Mesendoderm (in vitro differentiated cells): ENCODE results near the gene ZFHX3.

Experiments used
- DNase-seq: peaks from one replicate; pipeline ENCODE4 v3.0.0; 2013
- H2AK5ac ChIP-seq: 2 replicates; pipeline ENCODE4 v1.6.1; 2013; ENCODE audit warnings: low read length, inconsistent platforms
- H2BK120ac ChIP-seq: 2 replicates; pipeline ENCODE4 v1.6.1; 2013; ENCODE audit warnings: low read depth, mild to moderate bottlenecking, low read length, moderate library complexity, mixed read lengths
- H2BK15ac ChIP-seq: replicated peaks from 2 replicates; pipeline ENCODE4 v1.6.1; 2013; ENCODE audit warnings: low read depth, mild to moderate bottlenecking, moderate library complexity
- H2BK5ac ChIP-seq: 2 replicates; pipeline ENCODE4 v1.6.1; 2013; ENCODE audit warnings: low read length, inconsistent platforms
- H3K18ac ChIP-seq: 2 replicates; pipeline ENCODE4 v1.6.1; 2013; ENCODE audit warnings: mild to moderate bottlenecking, low read length, mixed read lengths
- H3K23ac ChIP-seq: one replicate; pipeline ENCODE4 v1.6.1; 2013; ENCODE audit warnings: low read length
- H3K27ac ChIP-seq: 2 replicates; pipeline ENCODE4 v1.5.1; 2013; ENCODE audit warnings: low read depth, mild to moderate bottlenecking, inconsistent platforms, low read length, moderate library complexity
- H3K27me3 ChIP-seq: 2 replicates; pipeline ENCODE4 v1.6.1; 2013; ENCODE audit warnings: low read length, control low read depth, mild to moderate bottlenecking, inconsistent platforms; ENCODE audit not compliant: insufficient read depth, poor library complexity
- H3K36me3 ChIP-seq: 2 replicates; pipeline ENCODE4 v1.6.1; 2013; ENCODE audit warnings: low read length, inconsistent platforms; ENCODE audit not compliant: control insufficient read depth, insufficient read depth
- H3K4ac ChIP-seq: one replicate; pipeline ENCODE4 v1.6.1; 2013; ENCODE audit warnings: low read depth, mild to moderate bottlenecking, low read length, moderate library complexity
- H3K4me1 ChIP-seq: 2 replicates; pipeline ENCODE4 v1.6.1; 2013; ENCODE audit warnings: low read depth, low read length, inconsistent platforms; ENCODE audit not compliant: control insufficient read depth
- H3K4me2 ChIP-seq: 2 replicates; pipeline ENCODE4 v1.6.1; 2013; ENCODE audit warnings: low read length
- H3K4me3 ChIP-seq: 2 replicates; pipeline ENCODE4 v1.5.1; 2013; ENCODE audit warnings: mild to moderate bottlenecking, low read length
- H3K56ac ChIP-seq: one replicate; pipeline ENCODE4 v1.6.1; 2013; ENCODE audit warnings: low read length
- H3K79me1 ChIP-seq: 2 replicates; pipeline ENCODE4 v1.6.1; 2013; ENCODE audit warnings: low read length, inconsistent platforms
- H3K79me2 ChIP-seq: 2 replicates; pipeline ENCODE4 v1.6.1; 2013; ENCODE audit warnings: mild to moderate bottlenecking, low read length; ENCODE audit not compliant: control insufficient read depth, insufficient read depth
- H3K9ac ChIP-seq: 2 replicates; pipeline ENCODE4 v1.6.1; 2013; ENCODE audit warnings: low read length, inconsistent platforms
- H4K5ac ChIP-seq: one replicate; pipeline ENCODE4 v1.6.1; 2013; ENCODE audit warnings: low read length
- H4K8ac ChIP-seq: one replicate; pipeline ENCODE4 v1.6.1; 2013; ENCODE audit warnings: low read depth, mild to moderate bottlenecking, control low read depth, low read length, moderate library complexity
- WGBS: extraction: QIAGEN DNeasy Blood & Tissue Kit; methylation state at CpG from one replicate; pipeline ENCODE4 v1.1.7; 2013; ENCODE audit warnings: low lambda C conversion rate, missing lambda C conversion rate; ENCODE audit not compliant: insufficient coverage; ENCODE audit errors: extremely low coverage; 5-methylcytosine and 5-hydroxymethylcytosine counted together

ZFHX3 gene

GRCh38 chr16:72889616-72890582 is 158.0 kb downstream of the ZFHX3 start:
- peak; percentile 6 for DNase-seq
- H2BK120ac ChIP-seq, result no peak overlapping the region
- WGBS, result no CpG with 5 or more reads among the region's 15 CpGs
- no peaks in the 10 kb centered on the region for H3K79me1 ChIP-seq
- no peak overlapping the region for H2BK15ac ChIP-seq
- H3K27me3 ChIP-seq, result no peaks in the 10 kb centered on the region
- no peak overlapping the region for H3K4ac ChIP-seq
- H2BK5ac ChIP-seq, result no peak overlapping the region
- H3K4me3 ChIP-seq, result no peak overlapping the region
- H4K5ac ChIP-seq, result no peak overlapping the region
- H3K27ac ChIP-seq, result no peak overlapping the region
- no peak overlapping the region for H3K4me2 ChIP-seq
- H3K4me1 ChIP-seq, result no peaks in the 10 kb centered on the region
- no peaks in the 10 kb centered on the region for H3K79me2 ChIP-seq
- H3K36me3 ChIP-seq, result no peaks in the 10 kb centered on the region
- H2AK5ac ChIP-seq, result no peak overlapping the region
- H3K18ac ChIP-seq, result no peak overlapping the region
- H3K23ac ChIP-seq, result no peak overlapping the region
- no peak overlapping the region for H4K8ac ChIP-seq
- H3K9ac ChIP-seq, result no peak overlapping the region
- no peak overlapping the region for H3K56ac ChIP-seq

- Histone ChIP-seq H3K27me3 (no peaks in the 10 kb centered on the region), H3K23ac (no peak overlapping the region), H3K56ac (no peak overlapping the region), H3K36me3 (no peaks in the 10 kb centered on the region), H2AK5ac (no peak overlapping the region), H3K79me2 (no peaks in the 10 kb centered on the region), H3K4me1 (no peaks in the 10 kb centered on the region), H3K18ac (no peak overlapping the region), H3K4ac (no peak overlapping the region), H4K5ac (no peak overlapping the region), H4K8ac (no peak overlapping the region), H3K4me2 (no peak overlapping the region), H3K4me3 (no peak overlapping the region), H2BK120ac (no peak overlapping the region), H3K9ac (no peak overlapping the region), H3K79me1 (no peaks in the 10 kb centered on the region), H3K27ac (no peak overlapping the region), H2BK15ac (no peak overlapping the region), H2BK5ac (no peak overlapping the region)
- DNase-seq, result no peak
- no CpG with 5 or more reads among the region's 14 CpGs for WGBS
Observed at GRCh38 chr16:72887537-72887936, 160.4 kb downstream of the ZFHX3 start.

GRCh38 chr16:72886346-72886974 is 161.5 kb downstream of the ZFHX3 start:
- Histone ChIP-seq H3K4me2 (no peak overlapping the region), H3K18ac (no peak overlapping the region), H4K8ac (no peak overlapping the region), H3K27ac (no peak overlapping the region), H2BK120ac (no peak overlapping the region), H3K9ac (no peak overlapping the region), H3K4me3 (no peak overlapping the region), H3K36me3 (no peaks in the 10 kb centered on the region), H2BK5ac (no peak overlapping the region), H3K4me1 (no peaks in the 10 kb centered on the region), H2AK5ac (no peak overlapping the region), H3K79me2 (no peaks in the 10 kb centered on the region), H3K4ac (no peak overlapping the region), H3K79me1 (no peaks in the 10 kb centered on the region), H4K5ac (no peak overlapping the region), H3K56ac (no peak overlapping the region), H3K23ac (no peak overlapping the region), H3K27me3 (no peaks in the 10 kb centered on the region), H2BK15ac (no peak overlapping the region)
- DNase-seq, result no peak
- WGBS, result no CpG with 5 or more reads among the region's 9 CpGs

- H3K27ac ChIP-seq, result no peak overlapping the region
- H3K36me3 ChIP-seq, result no peaks in the 10 kb centered on the region
- H3K4me3 ChIP-seq, result no peak overlapping the region
- H3K4ac ChIP-seq, result no peak overlapping the region
- no peak for DNase-seq
- H2BK5ac ChIP-seq, result no peak overlapping the region
- H2BK120ac ChIP-seq, result no peak overlapping the region
- no peak overlapping the region for H3K4me2 ChIP-seq
- H2BK15ac ChIP-seq, result no peak overlapping the region
- H3K79me2 ChIP-seq, result no peaks in the 10 kb centered on the region
- no peak overlapping the region for H3K18ac ChIP-seq
- no peak overlapping the region for H3K23ac ChIP-seq
- H2AK5ac ChIP-seq, result no peak overlapping the region
- no peaks in the 10 kb centered on the region for H3K4me1 ChIP-seq
- no peaks in the 10 kb centered on the region for H3K27me3 ChIP-seq
- no peak overlapping the region for H4K5ac ChIP-seq
- H3K79me1 ChIP-seq, result no peaks in the 10 kb centered on the region
- no peak overlapping the region for H3K9ac ChIP-seq
- H4K8ac ChIP-seq, result no peak overlapping the region
- H3K56ac ChIP-seq, result no peak overlapping the region
- no CpG with 5 or more reads among the region's 5 CpGs for WGBS
Observed at GRCh38 chr16:72884573-72884972, 163.4 kb downstream of the ZFHX3 start.

GRCh38 chr16:72884037-72884436 is 163.9 kb downstream of the ZFHX3 start:
- H3K9ac ChIP-seq, result no peak overlapping the region
- H3K23ac ChIP-seq, result no peak overlapping the region
- H3K4me1 ChIP-seq, result no peaks in the 10 kb centered on the region
- no peaks in the 10 kb centered on the region for H3K36me3 ChIP-seq
- no peak overlapping the region for H3K4ac ChIP-seq
- no peak overlapping the region for H2BK15ac ChIP-seq
- DNase-seq, result no peak
- WGBS, result no CpG with 5 or more reads among the region's 4 CpGs
- H3K4me2 ChIP-seq, result no peak overlapping the region
- H3K79me1 ChIP-seq, result no peaks in the 10 kb centered on the region
- no peak overlapping the region for H3K4me3 ChIP-seq
- no peak overlapping the region for H2BK5ac ChIP-seq
- H2AK5ac ChIP-seq, result no peak overlapping the region
- H3K18ac ChIP-seq, result no peak overlapping the region
- H3K27ac ChIP-seq, result no peak overlapping the region
- H3K79me2 ChIP-seq, result no peaks in the 10 kb centered on the region
- no peak overlapping the region for H3K56ac ChIP-seq
- H4K8ac ChIP-seq, result no peak overlapping the region
- no peak overlapping the region for H2BK120ac ChIP-seq
- no peak overlapping the region for H4K5ac ChIP-seq
- H3K27me3 ChIP-seq, result no peaks in the 10 kb centered on the region
